Retinal pigment epithelial cell (primary cell): ENCODE results near the gene RUNX3.

Source experiments
- DNase-seq: peaks from one replicate; pipeline ENCODE4 v3.0.0-alpha.2; 2010; ENCODE audit warnings: low read depth
- H3K4me3 ChIP-seq: 2 replicates; pipeline ENCODE4 v1.5.1; 2011; ENCODE audit warnings: mild to moderate bottlenecking, low read length, control low read depth, moderate library complexity
- CTCF ChIP-seq: conservative IDR thresholded peaks from 2 replicates; pipeline ENCODE4 v1.5.1; 2011; ENCODE audit warnings: low read depth, low read length, control low read depth, inconsistent platforms

Gene RUNX3

GRCh38 chr1:24966724-24967346, 36.8 kb upstream of the RUNX3 start:
- TF ChIP-seq CTCF: no peak
- no peak overlapping the region for H3K4me3 ChIP-seq
- DNase-seq: peak; percentile 22

- H3K4me3 ChIP-seq: no peak overlapping the region
- DNase-seq: no peak
- TF ChIP-seq CTCF: no peak
Measured at GRCh38 chr1:24966121-24966723, 36.1 kb upstream of the RUNX3 start.

- DNase-seq: no peak
- TF ChIP-seq CTCF: no peak
- H3K4me3 ChIP-seq: no peak overlapping the region
Measured at GRCh38 chr1:24965571-24965930, 35.5 kb upstream of the RUNX3 start.

DNA sequence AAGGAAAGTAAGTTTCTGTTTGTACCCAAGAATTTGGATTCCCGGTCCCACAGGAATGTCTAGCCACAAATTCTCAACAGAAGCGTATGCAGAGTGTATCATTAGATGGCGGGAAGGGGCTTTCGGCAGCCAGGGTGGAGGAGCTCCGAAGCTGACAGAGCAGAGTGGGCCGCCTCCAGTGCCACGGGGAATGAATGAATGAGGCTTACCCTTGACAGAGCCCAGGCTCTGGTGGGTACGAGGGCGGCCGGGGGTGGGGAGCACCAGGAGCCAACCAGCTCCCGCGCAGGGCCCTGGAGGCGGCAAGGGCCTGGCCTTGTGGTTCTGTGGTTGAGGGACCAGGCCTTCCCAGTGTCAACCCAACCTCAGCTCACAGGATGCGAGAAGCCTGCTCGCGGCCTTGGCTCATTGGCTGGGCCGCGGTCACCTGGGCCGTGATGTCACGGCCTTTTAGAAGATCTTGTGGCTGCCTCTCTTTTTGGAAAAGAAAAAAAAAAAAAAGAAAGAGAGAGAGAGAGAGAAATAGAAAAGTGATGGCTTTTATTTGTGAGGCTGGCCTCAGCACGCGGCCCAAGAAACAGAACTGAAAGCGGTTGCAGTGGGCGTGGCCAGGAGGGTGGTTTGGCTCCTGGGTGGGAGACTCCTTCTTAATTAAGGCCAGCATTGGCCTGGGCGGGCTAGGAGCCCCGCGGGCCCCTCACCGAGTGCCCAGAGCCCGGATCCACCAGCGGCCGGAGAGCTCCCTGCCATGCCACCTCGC, 34.9 kb upstream of the RUNX3 start:
- no peak overlapping the region for H3K4me3 ChIP-seq
- no peak for DNase-seq
- TF ChIP-seq CTCF: no peak

DNA sequence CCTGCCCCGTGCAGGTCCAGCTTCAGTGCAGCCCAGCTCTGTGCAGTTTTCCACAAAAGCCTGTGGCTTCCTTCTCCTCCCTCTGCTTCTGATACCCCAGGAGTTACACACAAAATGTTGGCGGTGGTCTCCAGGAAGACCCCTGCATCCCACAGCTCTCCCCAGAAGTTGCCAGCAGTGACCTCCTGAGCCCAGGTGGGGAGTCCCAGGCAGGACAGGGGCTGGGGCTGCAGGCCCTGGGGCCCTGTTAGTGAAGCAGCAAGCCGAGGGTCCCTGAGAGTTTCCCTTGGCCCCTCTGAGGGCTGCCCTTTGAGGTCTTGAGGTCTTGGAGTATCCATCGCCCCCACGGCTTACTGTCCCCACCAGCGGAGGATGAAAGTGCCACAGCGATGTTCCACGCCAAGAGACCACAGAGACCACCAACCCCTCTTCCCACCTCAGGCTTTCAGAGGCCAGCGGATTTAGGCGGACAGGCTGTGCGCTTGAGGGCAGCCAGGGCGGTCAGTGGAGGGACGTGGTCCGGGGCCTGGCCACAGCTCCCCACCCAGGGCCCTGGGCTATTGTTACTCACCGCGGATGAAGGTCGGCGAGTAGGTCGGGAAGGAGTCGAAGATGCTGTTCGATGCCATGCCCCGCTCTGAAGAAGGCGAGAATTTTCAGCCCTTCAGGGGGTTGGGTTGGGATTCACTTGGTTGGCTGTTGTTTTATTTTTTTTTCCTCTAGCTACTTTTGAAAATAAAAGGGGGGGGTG, 34.0 kb upstream of the RUNX3 start:
- no peak overlapping the region for H3K4me3 ChIP-seq
- TF ChIP-seq CTCF: no peak
- no peak for DNase-seq

DNA sequence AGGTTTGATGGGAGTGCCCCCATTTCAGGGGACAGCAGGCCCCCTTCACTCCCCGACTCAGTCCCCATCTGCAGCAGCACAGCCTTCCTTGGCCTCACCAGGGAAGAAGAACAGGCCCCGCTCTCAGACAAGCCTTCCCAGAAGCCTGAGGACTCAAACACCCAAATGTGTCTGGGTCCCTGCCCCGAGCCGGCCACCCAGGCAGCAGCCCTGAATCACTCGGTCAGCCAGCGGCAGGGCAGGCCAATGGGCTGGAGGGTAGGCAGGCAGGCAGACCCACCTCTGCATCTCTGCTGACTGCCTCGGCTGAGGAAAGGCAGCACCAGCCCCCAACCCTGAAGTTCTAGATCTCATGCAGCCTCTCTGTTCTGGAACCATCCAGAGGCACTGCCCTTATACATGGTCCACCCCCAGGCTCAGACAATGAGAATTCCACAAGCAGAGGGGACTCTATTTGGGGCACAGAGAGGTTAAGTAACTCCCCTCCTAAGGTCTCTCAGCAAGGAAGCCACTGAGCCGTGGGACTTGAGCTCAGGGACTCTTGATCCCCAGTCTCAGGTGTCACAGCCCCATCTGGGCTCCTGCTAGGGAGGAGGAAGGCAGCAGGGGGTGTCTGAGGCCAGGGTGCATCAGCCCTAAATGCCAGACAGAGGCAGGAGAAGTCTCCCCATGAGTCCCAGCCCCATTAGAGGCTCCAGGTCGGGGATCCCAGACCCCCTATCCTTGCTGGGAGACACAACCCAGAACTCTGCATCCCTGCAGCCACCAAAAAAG, 33.2 kb upstream of the RUNX3 start:
- no peak overlapping the region for H3K4me3 ChIP-seq
- TF ChIP-seq CTCF: no peak
- no peak for DNase-seq
